ENCODE data around the gene CHRM1.

- TF ChIP-seq CTCF (conservative IDR thresholded peaks at IDR 0.05; ENCODE audit: low read depth, low read length) (no peak), EZH2phosphoT487 (IDR thresholded peaks at IDR 0.05; ENCODE audit: borderline replicate concordance, low read length) (no peak), EZH2 (IDR thresholded peaks at IDR 0.05; ENCODE audit: low read length, unreplicated experiment) (no peak)
Observed at GRCh38 chr11:62892077-62892922, 28.9 kb downstream of the CHRM1 start.
